DMS53 treated with DMSO at 0.1 percent for 48 hours (cell line): ENCODE measurements around the gene ANKRD26.

ENCODE experiments used
- DNase-seq: peaks from one replicate; lab custom pipeline; 2025; ENCODE audit not compliant: unreplicated experiment; lab: John Stamatoyannopoulos, UW

ANKRD26 gene

GRCh38 chr10:27020243-27020642, 80.1 kb downstream of the ANKRD26 start:
- DNase-seq: no peak

GRCh38 chr10:27019827-27020226, 80.5 kb downstream of the ANKRD26 start:
- DNase-seq: no peak

GRCh38 chr10:26997610-26998009, 102.7 kb downstream of the ANKRD26 start:
- no peak for DNase-seq

DNA sequence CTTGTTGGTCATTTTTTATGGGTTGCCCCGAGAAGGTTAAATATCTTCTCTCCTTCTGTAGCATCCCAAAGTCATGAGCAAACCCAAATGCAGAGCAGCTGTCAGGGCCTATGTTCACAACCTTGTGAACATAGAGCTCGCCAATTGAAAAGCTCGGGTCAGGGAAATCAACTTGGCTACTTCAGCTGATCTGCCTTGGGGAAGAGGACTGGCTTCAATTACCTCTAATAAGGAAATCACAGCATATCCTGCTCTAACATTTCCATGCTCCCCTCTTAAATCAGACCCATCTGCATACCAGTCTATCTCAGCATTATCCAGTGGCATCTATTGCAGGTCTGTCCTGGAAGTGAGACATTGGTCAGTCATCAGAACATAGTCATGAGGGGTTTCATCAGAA, 105.6 kb downstream of the ANKRD26 start:
- no peak for DNase-seq

DNA sequence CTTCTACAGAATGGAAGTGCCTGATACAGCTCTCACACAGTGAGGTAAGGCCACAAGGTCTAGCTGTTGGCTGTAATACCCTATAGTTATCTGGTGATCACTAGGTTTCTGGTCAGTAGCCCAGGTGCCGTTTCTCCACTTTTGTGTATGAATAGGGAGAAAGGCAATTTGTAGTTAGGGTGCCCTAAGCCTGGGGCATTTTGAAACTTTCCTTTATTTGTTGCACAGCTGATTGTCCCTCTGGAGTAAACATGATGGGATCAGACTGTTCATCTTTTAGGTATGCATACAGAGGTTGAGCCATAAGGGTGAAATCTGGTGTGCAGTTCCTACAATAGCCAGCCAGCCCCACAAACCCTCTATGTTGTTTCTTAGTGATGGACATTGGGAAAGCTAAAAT, 112.4 kb downstream of the ANKRD26 start:
- DNase-seq: no peak

GRCh38 chr10:26983156-26983555, 117.1 kb downstream of the ANKRD26 start:
- DNase-seq: no peak

DNA sequence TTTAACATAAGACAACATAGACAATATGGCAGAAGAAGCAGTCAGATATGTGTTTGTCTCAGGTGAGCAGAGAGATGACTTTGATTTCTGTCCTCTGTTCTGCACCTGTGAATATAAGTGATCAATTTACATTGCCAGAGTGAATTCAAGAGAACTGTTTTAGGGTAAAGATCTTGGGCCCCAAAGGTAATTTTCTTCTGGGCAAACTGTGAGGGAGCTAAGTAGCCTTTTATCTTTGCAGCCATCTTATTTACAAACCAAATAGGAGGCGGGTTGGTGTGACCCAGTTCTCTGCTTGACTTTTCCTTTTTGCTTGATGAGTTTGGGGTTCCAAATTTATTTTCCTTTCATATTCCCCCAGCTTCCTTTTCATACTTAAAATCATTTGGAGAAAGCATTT, 118.2 kb downstream of the ANKRD26 start:
- DNase-seq: no peak

DNA sequence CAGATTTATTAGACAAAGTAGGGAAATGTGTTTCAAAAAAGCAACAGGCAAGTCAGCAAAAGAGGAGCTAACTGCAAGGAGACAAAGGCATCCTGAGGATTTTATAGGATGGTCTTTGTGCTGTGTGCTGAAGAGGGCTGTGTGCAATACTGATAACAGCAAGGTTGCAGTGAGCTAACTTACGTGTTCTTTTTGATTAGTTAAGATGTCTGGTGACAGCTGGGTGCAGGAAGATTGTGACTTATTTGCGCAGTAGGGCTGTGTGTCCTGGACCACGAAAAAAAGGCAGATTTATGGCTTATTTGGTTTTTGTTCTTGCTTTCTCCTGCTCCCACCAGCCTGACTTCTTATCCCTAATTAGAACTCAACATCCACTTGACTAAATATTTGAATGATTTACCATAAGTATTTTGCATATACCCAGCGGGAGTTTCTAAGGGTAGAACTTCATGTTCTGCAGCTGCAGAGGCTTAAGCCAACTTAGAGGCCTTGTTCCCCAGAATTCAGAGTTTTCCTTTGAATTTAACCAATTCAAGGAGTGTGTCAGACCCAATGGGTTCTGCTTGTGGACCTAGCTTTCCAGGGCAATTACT, 119.0 kb downstream of the ANKRD26 start:
- DNase-seq: no peak

GRCh38 chr10:26978519-26978918, 121.8 kb downstream of the ANKRD26 start:
- no peak for DNase-seq

DNA sequence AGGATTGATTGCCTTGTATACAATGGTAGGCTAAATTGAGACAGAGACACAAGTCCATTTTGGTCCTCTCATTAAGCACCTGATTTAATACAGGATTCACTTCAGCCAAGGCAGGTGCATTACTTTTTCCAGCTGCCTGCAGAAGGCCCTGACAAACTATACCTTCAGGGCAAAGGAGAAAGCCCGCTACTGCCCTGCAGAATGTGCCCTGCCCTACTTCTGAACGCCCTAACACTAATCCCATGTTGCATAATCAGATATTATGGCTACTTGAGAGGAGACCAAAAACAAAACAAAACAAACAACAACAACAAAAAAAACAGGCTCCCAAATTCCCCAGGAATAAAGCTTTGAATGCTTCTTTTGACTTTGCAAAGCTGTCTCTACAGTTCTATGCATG, 122.7 kb downstream of the ANKRD26 start:
- no peak for DNase-seq

GRCh38 chr10:26970667-26971066, 129.6 kb downstream of the ANKRD26 start:
- DNase-seq: no peak

DNA sequence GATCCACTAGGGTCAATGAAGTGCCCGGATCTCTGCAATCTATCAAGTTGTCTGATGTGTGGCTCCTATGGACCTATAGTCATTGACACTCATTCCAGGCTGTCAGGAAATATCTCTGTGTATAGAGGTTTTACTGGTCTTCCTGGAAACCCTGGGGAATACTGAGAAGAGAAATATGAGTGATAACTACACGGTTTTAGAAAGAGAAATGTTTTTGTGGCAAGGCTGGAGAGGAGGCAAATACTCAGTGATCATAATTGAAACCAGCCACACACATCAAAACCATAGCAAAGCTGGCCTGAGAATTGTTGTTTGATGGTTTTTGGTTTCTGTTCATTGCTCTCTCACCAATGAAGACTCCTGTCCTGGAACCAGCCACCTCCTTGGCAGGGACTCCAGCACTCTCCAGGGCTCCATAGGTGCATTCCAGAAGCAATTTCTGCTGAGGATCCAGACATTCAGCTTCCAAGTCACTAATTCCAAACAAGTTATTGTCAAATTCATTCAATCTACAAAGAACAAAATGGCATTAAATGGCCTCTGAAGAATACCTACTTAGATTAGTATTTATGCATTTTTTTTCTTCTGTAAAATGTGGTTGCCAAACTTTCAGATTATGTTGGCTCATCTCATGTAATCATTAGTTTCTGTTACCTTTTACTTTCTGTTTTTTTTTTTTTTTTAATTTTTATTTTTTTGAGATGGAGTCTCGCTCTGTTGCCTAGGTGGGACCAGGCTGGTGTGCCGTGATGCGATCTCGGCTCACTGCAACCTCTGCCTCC, 131.0 kb downstream of the ANKRD26 start:
- no peak for DNase-seq

GRCh38 chr10:26962835-26963234, 137.5 kb downstream of the ANKRD26 start:
- DNase-seq: no peak

DNA sequence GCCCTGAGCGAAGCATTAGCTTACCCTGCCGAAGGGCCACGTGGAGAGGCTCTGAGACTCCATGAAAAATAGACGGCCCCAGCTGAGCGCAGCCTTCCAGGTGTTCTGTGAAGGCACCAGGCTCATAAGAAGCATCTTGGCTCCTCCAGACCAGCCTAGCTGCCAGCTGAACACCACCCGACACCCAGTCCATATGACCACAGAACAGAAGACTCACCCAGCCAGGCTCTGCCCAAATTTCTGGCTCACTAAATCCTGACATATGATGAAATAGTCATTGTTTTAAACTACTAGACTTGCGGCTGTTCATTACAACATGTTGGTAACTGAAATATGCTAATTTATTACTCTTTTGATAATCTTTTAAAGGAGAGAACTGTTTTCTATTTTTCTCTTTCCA, 140.0 kb downstream of the ANKRD26 start:
- DNase-seq: no peak

DNA sequence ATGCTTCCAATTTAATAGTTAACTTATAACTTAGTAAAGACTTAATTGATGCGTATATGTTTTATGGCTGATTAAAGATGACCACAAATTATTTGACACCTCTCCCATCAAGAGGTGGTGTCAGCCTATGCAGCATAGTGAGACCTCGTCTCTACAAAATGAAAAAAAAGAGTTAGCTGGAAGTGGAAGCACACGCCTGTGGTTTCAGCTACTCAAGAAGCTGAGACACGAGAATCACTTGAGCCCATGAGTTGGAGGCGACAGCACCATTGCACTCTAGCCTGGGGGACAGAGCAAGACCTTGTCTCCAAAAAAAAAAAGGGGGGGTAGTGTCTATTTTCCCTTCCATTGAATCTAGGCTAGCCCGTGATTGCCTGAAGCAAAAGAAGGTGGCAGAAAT, 140.5 kb downstream of the ANKRD26 start:
- no peak for DNase-seq
